Mucosa of descending colon (tissue), 3 donors: ENCODE data around the gene XDH. TPM values are rescaled to one million over a fixed set of nuclear protein-coding genes. Genes with fewer than 3 reads are reported as not detected.

Experiments
- ATAC-seq: fragments of 200-7000 bp; cut with Tn5 transposase; one replicate; pipeline ENCODE4 v1.9.1; 2020; ENCODE audit warnings: mild to moderate bottlenecking, moderate library complexity
- DNase-seq, 3 donors: peaks; one replicate each; pipeline ENCODE4 v3.0.0-alpha.2; 2020
- H3K36me3 ChIP-seq: fragments of 200-600 bp; one replicate; pipeline ENCODE4 v1.8.0; 2021; ENCODE audit warnings: low read depth, mild to moderate bottlenecking
- H3K4me1 ChIP-seq: fragments of 200-600 bp; one replicate; pipeline ENCODE4 v1.8.0; 2021; ENCODE audit warnings: low read depth, mild to moderate bottlenecking
- H3K4me3 ChIP-seq: fragments of 200-600 bp; one replicate; pipeline ENCODE4 v1.8.0; 2021; ENCODE audit warnings: mild to moderate bottlenecking
- H3K9me3 ChIP-seq: fragments of 200-600 bp; one replicate; pipeline ENCODE4 v1.8.0; 2021; ENCODE audit warnings: mild to moderate bottlenecking
- CTCF ChIP-seq: fragments of 200-600 bp; IDR thresholded peaks from one replicate; pipeline ENCODE4 v1.8.0; 2022; ENCODE audit warnings: antibody characterized with exemption, mild to moderate bottlenecking
- intact Hi-C, 2 donors: fragments of 100-400 bp; cut with DNase I in 1 of 2; cut with micrococcal nuclease in 1 of 2; formaldehyde crosslinking; loops; one replicate each; pipeline versions ENCODE4 v1.11.0 to v1.11.1; 2022; cut with DNase I, micrococcal nuclease
- total RNA-seq, 3 donors: library from RNA; stranded (reverse); fragmentation: NEBNext Ultra II Directional in 2 of 3; extraction: Animal tissue kit (Norgen Biotek cat#: 25700) in 2 of 3; gene quantifications; one replicate each; pipeline versions ENCODE4 v1.2.1 to v1.2.4, GENCODE V29; 2021 to 2023
- donor health status: DM: no; HTN: no; CAD: no; lungs with moderate emphysema.
- donor health status: DM: no; HTN: no; CAD: no.
- donor health status: DM: no; HTN: yes; CAD: no.

Gene XDH
- total RNA-seq, 3 donors from 2014 or later: 18.4 to 75.4 (median 40.7) TPM

GRCh38 chr2:31324016-31324633, 90.4 kb downstream of the XDH start:
- no peak for TF ChIP-seq CTCF
- intact Hi-C loops: no loop called here
- DNase-seq (no peak), ATAC-seq (peak; percentile 58)
- Histone ChIP-seq H3K4me3 (no peak overlapping the region), H3K36me3 (no peaks in the 10 kb centered on the region), H3K9me3 (no peaks in the 10 kb centered on the region), H3K4me1 (peaks cover 3% of the 10 kb centered on the region)

GRCh38 chr2:31322371-31322770, 92.2 kb downstream of the XDH start:
- Histone ChIP-seq H3K36me3 (no peaks in the 10 kb centered on the region), H3K4me3 (no peak overlapping the region), H3K4me1 (peaks cover 7% of the 10 kb centered on the region), H3K9me3 (no peaks in the 10 kb centered on the region)
- intact Hi-C loops: no loop called here
- ATAC-seq (no peak), DNase-seq (no peak)
- TF ChIP-seq CTCF: no peak

- peaks cover 7% of the 10 kb centered on the region for H3K4me1 ChIP-seq
- TF ChIP-seq CTCF: no peak
- ATAC-seq (peak; percentile 72), DNase-seq (peak in 1 of 3 donors; percentile 12)
- no peak overlapping the region for H3K4me3 ChIP-seq
- H3K36me3 ChIP-seq: no peaks in the 10 kb centered on the region
- H3K9me3 ChIP-seq: no peaks in the 10 kb centered on the region
- intact Hi-C loops: no loop called here
These were observed 95.0 kb downstream of the XDH start for GRCh38 chr2:31319406-31320175.

GRCh38 chr2:31318361-31319336, 95.9 kb downstream of the XDH start:
- no peak for TF ChIP-seq CTCF
- Histone ChIP-seq H3K4me1 (peaks cover 7% of the 10 kb centered on the region), H3K4me3 (no peak overlapping the region), H3K9me3 (no peaks in the 10 kb centered on the region), H3K36me3 (no peaks in the 10 kb centered on the region)
- DNase-seq: peak in 2 of 3 donors; percentile 16 to 65
- peak; percentile 61 for ATAC-seq
- intact Hi-C loops: no loop called here

- no peaks in the 10 kb centered on the region for H3K9me3 ChIP-seq
- H3K4me3 ChIP-seq: no peak overlapping the region
- no peaks in the 10 kb centered on the region for H3K36me3 ChIP-seq
- TF ChIP-seq CTCF: no peak
- H3K4me1 ChIP-seq: peaks cover 7% of the 10 kb centered on the region
- no peak for DNase-seq
- no peak for ATAC-seq
- intact Hi-C loops: no loop called here
These were observed 97.1 kb downstream of the XDH start for GRCh38 chr2:31317396-31317795.
